Measurements from ENCODE around the gene RNF31. TPM values are rescaled to one million over a fixed set of nuclear protein-coding genes. Genes with fewer than 3 reads are reported as not detected.

The RNF31 gene
- total RNA-seq, 1 donor from 2014 or later: 59.0 TPM

DNA sequence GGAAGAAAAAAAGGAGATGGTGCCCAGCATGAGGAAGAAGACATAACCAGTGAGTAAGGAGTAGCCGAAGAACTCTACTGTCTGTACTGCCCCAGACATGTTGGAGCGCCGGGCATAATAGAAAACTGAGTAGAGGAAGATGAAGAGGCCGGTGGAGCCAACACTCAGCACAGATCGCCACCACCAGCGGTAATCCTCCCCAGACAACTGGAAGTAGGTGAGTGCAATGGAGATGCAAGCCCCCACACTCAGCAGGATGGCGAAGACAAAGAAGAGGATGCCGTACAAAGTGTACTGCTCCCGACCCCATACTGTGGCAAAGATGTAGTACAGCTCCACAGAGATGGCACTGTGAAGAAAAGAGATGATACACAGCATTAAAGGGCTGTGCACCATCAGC lies 42.2 kb downstream of the RNF31 start:
- Histone ChIP-seq H4K20me1 (ENCODE audit: insufficient read depth, low read length) (peaks cover 25% of the 10 kb centered on the region), H2AFZ (ENCODE audit: low read depth, low read length) (no peak overlapping the region), H3K36me3 (ENCODE audit: insufficient read depth, low read length) (peaks cover 32% of the 10 kb centered on the region), H3K9me3 (ENCODE audit: insufficient read depth, low read depth, low read length) (no peaks in the 10 kb centered on the region), H3K79me2 (ENCODE audit: insufficient read depth, low read length) (peaks cover 59% of the 10 kb centered on the region), H3K4me3 (ENCODE audit: insufficient read depth, low read depth, low read length) (no peak overlapping the region), H3K4me1 (ENCODE audit: insufficient read depth, low read length) (peaks cover 14% of the 10 kb centered on the region), H3K27ac (ENCODE audit: low read depth, low read length) (no peak overlapping the region), H3K4me2 (ENCODE audit: low read length) (peak overlapping the region; percentile 96), H3K9ac (ENCODE audit: low read length) (no peak overlapping the region), H3K27me3 (ENCODE audit: insufficient read depth, low read length) (no peaks in the 10 kb centered on the region)
- peaks cover 20% of the 10 kb centered on the region for H3K4me1 Mint-ChIP-seq (ENCODE audit: low read depth, unreplicated experiment)
- TF ChIP-seq, protein P1, sequence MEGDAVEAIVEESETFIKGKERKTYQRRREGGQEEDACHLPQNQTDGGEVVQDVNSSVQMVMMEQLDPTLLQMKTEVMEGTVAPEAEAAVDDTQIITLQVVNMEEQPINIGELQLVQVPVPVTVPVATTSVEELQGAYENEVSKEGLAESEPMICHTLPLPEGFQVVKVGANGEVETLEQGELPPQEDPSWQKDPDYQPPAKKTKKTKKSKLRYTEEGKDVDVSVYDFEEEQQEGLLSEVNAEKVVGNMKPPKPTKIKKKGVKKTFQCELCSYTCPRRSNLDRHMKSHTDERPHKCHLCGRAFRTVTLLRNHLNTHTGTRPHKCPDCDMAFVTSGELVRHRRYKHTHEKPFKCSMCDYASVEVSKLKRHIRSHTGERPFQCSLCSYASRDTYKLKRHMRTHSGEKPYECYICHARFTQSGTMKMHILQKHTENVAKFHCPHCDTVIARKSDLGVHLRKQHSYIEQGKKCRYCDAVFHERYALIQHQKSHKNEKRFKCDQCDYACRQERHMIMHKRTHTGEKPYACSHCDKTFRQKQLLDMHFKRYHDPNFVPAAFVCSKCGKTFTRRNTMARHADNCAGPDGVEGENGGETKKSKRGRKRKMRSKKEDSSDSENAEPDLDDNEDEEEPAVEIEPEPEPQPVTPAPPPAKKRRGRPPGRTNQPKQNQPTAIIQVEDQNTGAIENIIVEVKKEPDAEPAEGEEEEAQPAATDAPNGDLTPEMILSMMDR (IDR thresholded peaks at IDR 0.05; ENCODE audit: insufficient read depth, low read depth, low read length): no peak
- no peak for TF ChIP-seq EZH2 (IDR thresholded peaks at IDR 0.05; ENCODE audit: insufficient read depth, low read length)
- H3K27ac Mint-ChIP-seq (ENCODE audit: unreplicated experiment): peak overlapping the region; percentile 20
- peak overlapping the region; percentile 91 for H3K4me3 Mint-ChIP-seq (ENCODE audit: unreplicated experiment)
- no peak for FAIRE-seq
- DNase-seq (ENCODE audit: low read depth): no peak
- H3K36me3 Mint-ChIP-seq (ENCODE audit: low read depth, unreplicated experiment): peaks cover 16% of the 10 kb centered on the region
- no peaks in the 10 kb centered on the region for H3K27me3 Mint-ChIP-seq (ENCODE audit: low read depth, unreplicated experiment)
- H3K9me3 Mint-ChIP-seq (ENCODE audit: unreplicated experiment): no peaks in the 10 kb centered on the region

DNA sequence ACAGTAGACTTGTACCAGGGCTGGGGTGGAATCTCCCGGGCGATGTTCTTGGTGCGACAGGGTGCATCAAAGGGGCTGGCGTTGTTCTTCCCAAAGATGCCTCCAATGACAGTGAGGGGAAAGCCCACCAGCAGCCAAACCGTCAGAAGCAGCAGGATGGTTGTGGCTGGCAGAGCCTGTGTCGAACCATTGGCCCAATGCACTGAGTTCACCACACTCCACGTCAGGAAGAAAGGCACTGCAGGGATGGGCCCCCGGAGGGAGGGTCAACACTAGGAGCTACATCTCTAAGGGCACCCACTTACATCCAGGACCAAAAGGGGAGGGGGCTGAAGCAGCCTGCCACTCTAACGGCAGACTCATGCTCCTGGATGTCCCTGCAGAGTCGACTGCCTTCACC lies 43.1 kb downstream of the RNF31 start:
- Mint-ChIP-seq H3K9me3 (ENCODE audit: unreplicated experiment) (no peaks in the 10 kb centered on the region), H3K4me1 (ENCODE audit: low read depth, unreplicated experiment) (peaks cover 26% of the 10 kb centered on the region), H3K27me3 (ENCODE audit: low read depth, unreplicated experiment) (no peaks in the 10 kb centered on the region), H3K27ac (ENCODE audit: unreplicated experiment) (no peak overlapping the region), H3K36me3 (ENCODE audit: low read depth, unreplicated experiment) (peaks cover 17% of the 10 kb centered on the region), H3K4me3 (ENCODE audit: unreplicated experiment) (no peak overlapping the region)
- H3K4me2 ChIP-seq (ENCODE audit: low read length): no peak overlapping the region
- H3K27ac ChIP-seq (ENCODE audit: low read depth, low read length): no peak overlapping the region
- no peak for TF ChIP-seq EZH2 (IDR thresholded peaks at IDR 0.05; ENCODE audit: insufficient read depth, low read length)
- TF ChIP-seq, protein P1 (IDR thresholded peaks at IDR 0.05; ENCODE audit: insufficient read depth, low read depth, low read length): no peak
- no peak overlapping the region for H3K4me3 ChIP-seq (ENCODE audit: insufficient read depth, low read depth, low read length)
- FAIRE-seq: no peak
- H2AFZ ChIP-seq (ENCODE audit: low read depth, low read length): no peak overlapping the region
- no peak for DNase-seq (ENCODE audit: low read depth)
- H3K9me3 ChIP-seq (ENCODE audit: insufficient read depth, low read depth, low read length): no peaks in the 10 kb centered on the region
- H3K36me3 ChIP-seq (ENCODE audit: insufficient read depth, low read length): peaks cover 28% of the 10 kb centered on the region
- H3K27me3 ChIP-seq (ENCODE audit: insufficient read depth, low read length): no peaks in the 10 kb centered on the region
- no peak overlapping the region for H3K9ac ChIP-seq (ENCODE audit: low read length)
- peaks cover 68% of the 10 kb centered on the region for H3K79me2 ChIP-seq (ENCODE audit: insufficient read depth, low read length)
- H3K4me1 ChIP-seq (ENCODE audit: insufficient read depth, low read length): peaks cover 17% of the 10 kb centered on the region
- H4K20me1 ChIP-seq (ENCODE audit: insufficient read depth, low read length): peaks cover 21% of the 10 kb centered on the region

DNA sequence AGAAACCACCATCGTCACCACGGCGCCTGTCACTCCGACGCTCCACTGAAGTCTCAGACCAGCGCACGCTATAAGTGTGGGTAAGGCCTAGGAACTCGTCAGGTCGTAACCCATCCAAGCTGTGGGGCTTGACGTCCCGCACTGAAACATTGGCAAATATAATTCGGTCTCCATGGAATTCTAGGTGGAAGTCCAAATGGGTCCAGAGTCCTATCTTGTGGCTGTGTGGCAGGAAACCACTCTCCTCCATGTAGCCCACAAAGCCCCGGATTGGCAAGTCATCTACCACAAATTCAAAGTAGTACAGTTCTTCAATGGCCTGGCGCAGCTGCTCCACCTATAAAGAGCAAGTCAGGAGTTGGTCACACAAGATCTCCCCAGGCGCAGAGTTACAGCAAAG lies 45.6 kb downstream of the RNF31 start:
- peaks cover 64% of the 10 kb centered on the region for H3K79me2 ChIP-seq (ENCODE audit: insufficient read depth, low read length)

More for the DNA sequence above, 45.6 kb downstream of the RNF31 start:
- no peak overlapping the region for H3K4me3 ChIP-seq (ENCODE audit: insufficient read depth, low read depth, low read length)
- H3K27ac Mint-ChIP-seq (ENCODE audit: unreplicated experiment): no peak overlapping the region
- peaks cover 18% of the 10 kb centered on the region for H3K36me3 ChIP-seq (ENCODE audit: insufficient read depth, low read length)
- FAIRE-seq (no peak), DNase-seq (ENCODE audit: low read depth) (no peak)
- H3K4me1 ChIP-seq (ENCODE audit: insufficient read depth, low read length): peaks cover 8% of the 10 kb centered on the region
- H3K9ac ChIP-seq (ENCODE audit: low read length): no peak overlapping the region
- no peaks in the 10 kb centered on the region for H3K9me3 ChIP-seq (ENCODE audit: insufficient read depth, low read depth, low read length)
- H4K20me1 ChIP-seq (ENCODE audit: insufficient read depth, low read length): peaks cover 1% of the 10 kb centered on the region
- H3K27me3 ChIP-seq (ENCODE audit: insufficient read depth, low read length): no peaks in the 10 kb centered on the region
- H3K27ac ChIP-seq (ENCODE audit: low read depth, low read length): no peak overlapping the region
- H3K4me3 Mint-ChIP-seq (ENCODE audit: unreplicated experiment): peak overlapping the region; percentile 34
- peaks cover 17% of the 10 kb centered on the region for H3K36me3 Mint-ChIP-seq (ENCODE audit: low read depth, unreplicated experiment)
- TF ChIP-seq, protein P1 (IDR thresholded peaks at IDR 0.05; ENCODE audit: insufficient read depth, low read depth, low read length): no peak
- TF ChIP-seq EZH2 (IDR thresholded peaks at IDR 0.05; ENCODE audit: insufficient read depth, low read length): no peak
- H3K4me1 Mint-ChIP-seq (ENCODE audit: low read depth, unreplicated experiment): peaks cover 22% of the 10 kb centered on the region
- no peak overlapping the region for H2AFZ ChIP-seq (ENCODE audit: low read depth, low read length)
- H3K27me3 Mint-ChIP-seq (ENCODE audit: low read depth, unreplicated experiment): no peaks in the 10 kb centered on the region
- H3K4me2 ChIP-seq (ENCODE audit: low read length): no peak overlapping the region
- no peaks in the 10 kb centered on the region for H3K9me3 Mint-ChIP-seq (ENCODE audit: unreplicated experiment)
